Adrenal gland (tissue), 5 donors: ENCODE data around the gene FYB1.

Experiments used
- POLR2A ChIP-seq, 2 donors: fragments of 450-650 bp; IDR thresholded peaks; one replicate each; pipeline ENCODE4 v1.6.1; 2017; ENCODE audit warnings: antibody characterized with exemption in 2 of 2, mild to moderate bottlenecking in 2 of 2, moderate library complexity in 1 of 2
- TF ChIP-seq, protein P1 (sequence below), 6 experiments: fragments of 450-650 bp in 4 of 6; fragments of 200-600 bp in 2 of 6; sonication (generic) in 1 of 6; IDR thresholded peaks; 1 replicate in 5 of 6; 2 replicates in 1 of 6; pipeline versions ENCODE4 v1.5.1 to v1.8.0; 2016 to 2021; ENCODE audit warnings: antibody characterized with exemption in 6 of 6, mild to moderate bottlenecking in 2 of 6, moderate library complexity in 1 of 6
- donor health status: DM: no; HTN: no; CAD: no.

DNA sequence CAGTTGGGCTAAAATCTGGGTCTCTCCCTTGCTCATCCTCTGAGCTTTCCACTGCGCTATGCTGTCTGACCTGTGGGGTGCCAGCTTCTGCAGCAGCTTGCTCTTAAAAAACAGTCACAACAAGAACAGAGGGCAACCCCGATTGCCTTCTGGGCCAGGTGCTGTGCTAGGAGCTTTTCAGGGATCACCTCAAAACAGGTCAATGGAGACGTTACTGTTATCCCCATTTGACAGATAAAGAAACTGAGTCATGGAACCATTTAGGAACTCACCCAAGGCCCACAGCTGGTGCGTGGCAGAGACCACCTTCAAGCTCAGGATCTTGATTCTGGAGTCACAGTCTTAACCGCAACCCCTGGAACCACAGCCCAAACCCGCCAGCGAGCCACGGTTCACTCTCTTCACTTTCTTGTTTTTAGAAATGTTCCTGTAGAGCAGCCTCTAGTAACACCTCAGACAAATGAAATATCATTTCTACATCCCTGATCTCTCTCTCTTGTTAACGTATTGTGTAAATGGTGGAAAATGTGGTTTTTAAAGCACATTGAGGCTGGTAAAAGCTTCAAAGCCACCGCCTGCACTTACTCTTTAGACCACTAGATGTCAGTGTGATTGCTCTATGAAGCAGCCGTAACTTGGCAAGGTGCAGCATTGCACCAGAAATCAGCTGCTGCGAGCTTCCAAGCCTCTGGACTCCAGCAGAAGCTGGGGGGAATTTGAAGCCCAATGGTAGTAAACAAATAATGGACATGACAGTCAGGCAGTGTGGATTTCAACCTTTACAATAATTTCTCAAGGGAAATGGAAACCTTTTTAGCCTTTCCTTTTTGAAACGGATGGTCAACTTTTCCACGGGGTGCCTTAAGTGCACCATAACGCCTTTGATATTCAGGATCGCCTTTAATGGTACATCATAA is 1.7 kb downstream of the FYB1 start:
- TF ChIP-seq, protein P1, sequence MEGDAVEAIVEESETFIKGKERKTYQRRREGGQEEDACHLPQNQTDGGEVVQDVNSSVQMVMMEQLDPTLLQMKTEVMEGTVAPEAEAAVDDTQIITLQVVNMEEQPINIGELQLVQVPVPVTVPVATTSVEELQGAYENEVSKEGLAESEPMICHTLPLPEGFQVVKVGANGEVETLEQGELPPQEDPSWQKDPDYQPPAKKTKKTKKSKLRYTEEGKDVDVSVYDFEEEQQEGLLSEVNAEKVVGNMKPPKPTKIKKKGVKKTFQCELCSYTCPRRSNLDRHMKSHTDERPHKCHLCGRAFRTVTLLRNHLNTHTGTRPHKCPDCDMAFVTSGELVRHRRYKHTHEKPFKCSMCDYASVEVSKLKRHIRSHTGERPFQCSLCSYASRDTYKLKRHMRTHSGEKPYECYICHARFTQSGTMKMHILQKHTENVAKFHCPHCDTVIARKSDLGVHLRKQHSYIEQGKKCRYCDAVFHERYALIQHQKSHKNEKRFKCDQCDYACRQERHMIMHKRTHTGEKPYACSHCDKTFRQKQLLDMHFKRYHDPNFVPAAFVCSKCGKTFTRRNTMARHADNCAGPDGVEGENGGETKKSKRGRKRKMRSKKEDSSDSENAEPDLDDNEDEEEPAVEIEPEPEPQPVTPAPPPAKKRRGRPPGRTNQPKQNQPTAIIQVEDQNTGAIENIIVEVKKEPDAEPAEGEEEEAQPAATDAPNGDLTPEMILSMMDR (IDR thresholded peaks at IDR 0.05), result peak; percentile 88 to 98 (median 95)
- TF ChIP-seq POLR2A (IDR thresholded peaks at IDR 0.05), result no peak
